NOMO-1 treated with dmso at 0.1 percent for 144 hours (cell line): ENCODE measurements around the gene P2RY8.
"Not testable (repeated sequence)": the region's sequence is repeated elsewhere in the genome, so short reads cannot be mapped to it uniquely, and the experiment has no call there.

Experiments used
- DNase-seq: peaks from one replicate; lab custom pipeline; 2025; ENCODE audit not compliant: unreplicated experiment; lab: John Stamatoyannopoulos, UW

The P2RY8 gene

GRCh38 chrX:1466232-1466661, 70.7 kb downstream of the P2RY8 start:
- no peak for DNase-seq

GRCh38 chrX:1465286-1466231, 71.4 kb downstream of the P2RY8 start:
- no peak for DNase-seq

DNA sequence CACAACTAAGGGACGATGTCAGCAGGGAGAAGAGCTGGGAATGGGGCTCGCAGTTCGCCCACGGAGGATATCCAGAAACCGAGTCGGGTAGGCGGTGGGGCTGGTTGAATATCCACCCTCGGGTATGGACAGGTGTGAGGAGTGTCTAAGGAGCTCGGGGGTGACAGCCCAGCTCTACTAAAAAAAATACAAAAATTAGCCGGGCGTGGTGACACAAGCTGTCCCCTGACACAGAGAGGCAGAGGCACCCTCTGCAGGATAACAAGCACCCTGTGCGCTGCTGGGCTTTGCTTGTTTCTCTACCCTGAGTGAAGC, 72.1 kb downstream of the P2RY8 start:
- DNase-seq: no peak

- DNase-seq: no peak
These were observed 72.7 kb downstream of the P2RY8 start for GRCh38 chrX:1464041-1464970.

DNA sequence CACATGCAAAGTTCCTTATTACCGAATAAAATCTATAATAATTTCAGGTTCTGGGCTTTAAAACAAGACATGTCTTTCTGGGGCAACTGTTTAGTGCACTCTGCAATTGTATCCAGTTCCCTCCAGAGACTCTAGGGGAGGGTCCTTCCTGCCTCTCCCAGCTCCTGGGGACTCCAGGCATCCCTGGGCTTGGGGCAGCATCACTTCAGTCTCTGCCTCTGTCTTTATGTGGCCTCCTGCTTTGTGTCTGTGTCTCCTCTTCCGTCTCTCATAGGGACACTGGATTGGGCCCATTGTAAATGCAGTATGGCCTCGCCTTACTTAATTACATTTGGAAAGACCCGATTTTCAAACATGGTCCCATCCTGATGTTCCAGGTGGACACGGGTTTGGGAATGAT, 73.4 kb downstream of the P2RY8 start:
- no peak for DNase-seq

GRCh38 chrX:1462596-1463251, 74.3 kb downstream of the P2RY8 start:
- DNase-seq: no peak

DNA sequence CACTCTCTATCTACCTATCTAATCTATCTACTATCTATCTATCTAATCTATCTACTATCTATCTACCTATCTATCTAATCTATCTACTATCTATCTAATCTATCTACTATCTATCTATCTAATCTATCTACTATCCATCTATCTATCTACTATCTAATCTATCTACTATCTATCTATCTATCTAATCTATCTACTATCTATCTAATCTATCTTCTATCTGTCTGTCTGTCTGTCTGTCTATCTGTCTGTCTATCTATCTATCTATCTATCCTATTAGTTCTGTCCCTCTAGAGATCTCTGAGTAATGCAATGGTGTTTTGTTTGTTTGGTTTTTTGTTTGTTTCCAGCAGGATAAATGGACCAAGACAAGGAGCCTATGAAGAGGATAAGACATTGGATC, 74.9 kb downstream of the P2RY8 start:
- no peak for DNase-seq

GRCh38 chrX:1455948-1456280, 81.1 kb downstream of the P2RY8 start:
- no peak for DNase-seq

DNA sequence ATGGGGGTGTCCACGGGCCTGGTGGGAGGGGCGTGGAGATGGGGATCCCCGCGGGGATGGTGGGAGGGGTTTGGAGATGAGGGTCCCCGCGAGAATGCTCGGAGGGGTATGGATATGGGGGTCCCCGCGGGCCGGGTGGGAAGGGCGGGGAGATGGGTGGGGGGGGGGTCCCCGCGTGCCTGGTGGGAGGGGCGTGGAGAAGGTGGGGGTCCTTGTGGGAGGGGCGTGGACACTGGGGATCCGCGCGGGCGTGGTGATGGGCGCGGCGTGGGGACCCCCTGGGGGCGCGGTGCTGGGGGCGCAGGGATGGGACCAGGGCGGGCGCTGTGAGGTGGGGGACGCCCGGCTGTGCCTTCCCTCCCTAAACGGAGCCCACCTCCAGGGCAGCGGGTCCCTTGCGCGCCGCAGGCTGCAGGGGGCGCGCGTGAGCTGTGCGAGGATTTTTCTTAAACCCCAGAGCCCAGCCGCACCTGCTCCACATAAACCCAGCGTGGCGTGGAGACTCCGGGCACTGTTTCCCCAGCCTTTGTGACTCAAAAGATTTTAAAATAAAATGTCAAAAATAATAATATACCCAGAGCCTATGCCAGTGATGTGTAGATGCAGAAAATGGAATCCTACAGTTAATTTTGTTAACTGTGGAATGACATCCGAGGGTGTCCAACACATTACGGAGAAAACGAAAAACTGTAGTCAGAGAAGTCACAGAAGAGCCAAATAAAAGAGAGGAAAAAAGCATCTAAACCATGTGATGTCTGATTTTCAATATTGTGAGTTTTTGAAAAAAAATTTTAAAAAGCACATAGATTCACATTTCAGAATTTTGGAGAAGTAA, 82.8 kb downstream of the P2RY8 start:
- DNase-seq: no peak

GRCh38 chrX:1453395-1453783, 83.6 kb downstream of the P2RY8 start:
- no peak for DNase-seq

DNA sequence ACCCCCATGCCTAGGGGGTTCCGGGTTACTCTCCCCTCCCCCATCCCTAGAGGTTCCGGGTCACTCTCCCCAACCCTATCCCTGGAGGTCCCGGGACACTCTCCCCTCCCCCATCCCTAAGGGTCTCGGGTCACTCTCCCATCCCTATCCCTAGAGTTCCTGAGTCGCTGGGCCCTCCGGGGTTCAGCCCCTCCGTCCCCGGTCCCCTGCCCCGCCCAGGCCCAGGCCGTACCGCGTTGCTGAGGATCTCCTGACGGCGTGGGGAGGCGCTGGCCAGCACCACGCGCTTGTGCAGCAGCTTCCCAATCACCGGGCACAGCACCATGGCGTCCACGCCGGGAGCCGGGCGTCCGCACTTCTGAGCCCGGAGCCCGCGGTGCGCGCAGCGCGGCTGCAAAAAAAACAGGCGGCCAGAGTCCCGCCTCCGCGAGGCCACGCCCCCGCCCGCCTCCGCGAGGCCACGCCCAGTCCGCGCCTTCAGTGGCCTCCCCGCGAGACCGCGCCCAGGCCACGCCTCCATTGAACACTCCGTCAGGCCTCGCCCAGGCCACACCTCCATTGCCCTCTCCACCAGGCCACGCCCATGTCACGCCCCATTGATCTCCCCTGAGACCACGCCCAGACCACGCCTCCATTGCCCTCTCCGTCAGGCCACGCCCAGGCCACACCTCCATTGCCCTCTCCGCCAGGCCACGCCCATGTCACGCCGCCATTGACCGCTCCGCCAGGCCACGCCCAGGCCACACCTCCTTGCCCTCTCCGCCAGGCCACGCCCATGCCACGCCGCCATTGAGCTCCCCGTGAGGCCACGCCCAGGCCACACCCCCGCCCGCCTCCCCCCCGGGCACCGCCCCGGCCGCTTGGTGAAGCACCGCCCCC, 84.2 kb downstream of the P2RY8 start, which contains the start of gene ASMTL:
TSS of gene ASMTL (minus strand) at position 394 of the 879 bp plus-strand sequence. CDS start at position 325, 69 bp downstream.
- DNase-seq: no peak

DNA sequence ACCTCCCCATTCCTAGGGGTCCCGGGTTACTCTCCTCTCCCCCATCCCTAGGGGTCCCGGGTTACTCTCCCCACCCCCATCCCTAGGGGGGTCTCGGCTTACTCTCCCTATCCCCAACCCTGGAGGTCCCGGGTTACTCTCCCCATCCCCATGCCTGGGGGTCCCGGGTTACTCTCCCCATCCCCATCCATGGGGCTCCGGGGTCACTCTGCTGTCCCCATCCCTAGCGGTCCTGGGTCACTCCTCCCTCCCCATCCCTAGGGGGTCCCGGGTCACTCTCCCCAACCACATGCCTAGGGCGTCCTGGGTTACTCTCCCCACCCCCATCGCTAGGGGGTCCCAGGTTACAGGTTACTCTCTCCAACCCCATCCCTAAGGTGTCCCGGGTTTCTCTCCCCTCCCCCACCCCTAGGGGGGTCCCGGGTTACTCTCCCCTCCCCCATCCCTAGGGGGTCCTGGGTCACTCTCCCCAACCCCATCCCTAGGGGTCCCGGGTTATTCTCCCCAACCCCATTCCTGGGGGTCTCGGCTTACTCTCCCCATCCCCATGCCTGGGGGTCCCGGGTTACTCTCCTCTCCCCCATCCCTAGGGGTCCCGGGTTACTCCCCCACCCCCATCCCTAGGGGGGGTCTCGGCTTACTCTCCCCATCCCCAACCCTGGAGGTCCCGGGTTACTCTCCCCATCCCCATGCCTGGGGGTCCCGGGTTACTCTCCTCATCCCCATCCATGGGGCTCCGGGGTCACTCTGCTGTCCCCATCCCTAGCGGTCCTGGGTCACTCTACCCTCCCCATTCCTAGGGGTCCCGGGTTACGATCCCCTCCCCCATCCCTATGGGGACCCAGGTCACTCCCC, 85.1 kb downstream of the P2RY8 start:
- DNase-seq: no peak

DNA sequence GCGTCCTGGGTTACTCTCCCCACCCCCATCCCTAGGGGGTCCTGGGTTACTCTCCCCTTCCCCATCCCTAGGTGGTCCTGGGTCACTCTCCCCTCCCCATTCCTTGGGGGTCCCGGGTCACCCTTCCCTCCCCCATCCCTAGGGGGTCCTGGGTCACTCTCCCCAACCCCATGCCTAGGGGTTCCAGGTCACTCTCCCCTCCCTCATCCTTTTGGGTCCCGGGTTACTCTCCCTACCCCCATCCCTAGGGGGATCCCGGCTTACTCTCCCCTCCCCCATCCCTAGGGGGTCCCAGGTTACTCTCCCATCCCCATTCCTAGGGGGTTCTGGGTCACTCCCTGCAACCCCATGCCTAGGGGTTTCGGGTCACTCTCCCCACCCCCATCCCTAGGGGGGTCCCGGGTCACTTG, 85.7 kb downstream of the P2RY8 start:
- no peak for DNase-seq

- DNase-seq: no peak
These were observed 86.4 kb downstream of the P2RY8 start for GRCh38 chrX:1450361-1451161.

DNA sequence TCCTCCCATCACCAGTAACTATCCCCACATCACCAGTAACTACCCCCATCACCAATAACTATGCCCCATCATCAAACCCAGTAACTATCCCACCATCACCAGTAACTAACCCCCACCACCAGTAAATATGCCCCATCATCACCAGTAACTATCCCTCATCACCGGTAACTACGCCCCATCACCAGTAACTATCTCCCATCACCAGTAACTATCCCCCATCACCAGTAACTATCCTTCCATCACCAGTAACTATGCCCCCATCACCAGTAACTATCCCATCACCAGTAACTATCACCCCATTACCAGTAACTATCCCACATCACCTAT, 87.2 kb downstream of the P2RY8 start:
- no peak for DNase-seq

GRCh38 chrX:1449036-1449822, 87.8 kb downstream of the P2RY8 start:
- DNase-seq: no peak

- not testable (repeated sequence) for DNase-seq
These were observed 88.4 kb downstream of the P2RY8 start for GRCh38 chrX:1448573-1449001.
